NCI-H82 (cell line): ENCODE results near the gene P2RX6.
"Not testable (repeated sequence)": the region's sequence is repeated elsewhere in the genome, so short reads cannot be mapped to it uniquely, and the experiment has no call there.

ENCODE experiments used
- DNase-seq: peaks from one replicate; lab custom pipeline; 2025; lab: John Stamatoyannopoulos, UW

The P2RX6 gene

GRCh38 chr22:21052715-21053459 lies 37.9 kb downstream of the P2RX6 start:
- no peak for DNase-seq

GRCh38 chr22:21054046-21054713 lies 39.2 kb downstream of the P2RX6 start:
- DNase-seq, result no peak

- DNase-seq, result no peak
Observed at GRCh38 chr22:21054714-21055563, 40.0 kb downstream of the P2RX6 start.

- DNase-seq, result no peak
Observed at GRCh38 chr22:21055564-21055834, 40.5 kb downstream of the P2RX6 start.

GRCh38 chr22:21055880-21056319 lies 40.9 kb downstream of the P2RX6 start:
- peak; percentile 19 for DNase-seq

GRCh38 chr22:21060363-21060762 lies 45.4 kb downstream of the P2RX6 start:
- DNase-seq, result not testable (repeated sequence)

GRCh38 chr22:21061660-21062321 lies 46.8 kb downstream of the P2RX6 start:
- not testable (repeated sequence) for DNase-seq

- not testable (repeated sequence) for DNase-seq
Observed at GRCh38 chr22:21064425-21064824, 49.5 kb downstream of the P2RX6 start.

GRCh38 chr22:21064917-21065864 lies 50.2 kb downstream of the P2RX6 start:
- DNase-seq, result no peak

GRCh38 chr22:21067075-21067900 lies 52.3 kb downstream of the P2RX6 start:
- DNase-seq, result no peak

GRCh38 chr22:21067901-21068680 lies 53.1 kb downstream of the P2RX6 start:
- no peak for DNase-seq

GRCh38 chr22:21068681-21069276 lies 53.8 kb downstream of the P2RX6 start:
- DNase-seq, result no peak

GRCh38 chr22:21069375-21069774 lies 54.4 kb downstream of the P2RX6 start:
- DNase-seq, result no peak

- no peak for DNase-seq
Observed at GRCh38 chr22:21070690-21071615, 56.0 kb downstream of the P2RX6 start.

GRCh38 chr22:21071796-21072195 lies 56.8 kb downstream of the P2RX6 start:
- not testable (repeated sequence) for DNase-seq

GRCh38 chr22:21073023-21073422 lies 58.1 kb downstream of the P2RX6 start:
- no peak for DNase-seq

- no peak for DNase-seq
Observed at GRCh38 chr22:21073482-21073881, 58.5 kb downstream of the P2RX6 start.
